ENCODE data around the gene NHEJ1. TPM values are rescaled to one million over a fixed set of nuclear protein-coding genes. Genes with fewer than 3 reads are reported as not detected.

NHEJ1 gene
- polyA plus RNA-seq, 1 experiment: 24.1 TPM

- DNase-seq (ENCODE audit: low read depth): no peak
- H3K27me3 ChIP-seq (ENCODE audit: control insufficient read depth, insufficient read depth, low read length): peaks cover 56% of the 10 kb centered on the region
- H3K4me3 ChIP-seq (ENCODE audit: low read depth, low read length): no peak overlapping the region
- no peaks in the 10 kb centered on the region for H3K36me3 ChIP-seq (ENCODE audit: control insufficient read depth, insufficient read depth, low read length)
- ChIA-PET POLR2A (no interaction called here), CTCF (interaction anchor here (0.7 to 13.7 kb wide), 16 partner anchors 11 to 235 kb away, joined by 3 to 211 read pairs (median 6); partner anchors contain the start of gene NHEJ1)
- no peak for TF ChIP-seq CTCF (IDR thresholded peaks at IDR 0.05; ENCODE audit: insufficient read depth, low read depth, low read length)
These were observed 101.3 kb downstream of the NHEJ1 start for GRCh38 chr2:219059375-219059724.

- Histone ChIP-seq H3K27me3 (ENCODE audit: control insufficient read depth, insufficient read depth, low read length) (peaks cover 56% of the 10 kb centered on the region), H3K4me3 (ENCODE audit: low read depth, low read length) (no peak overlapping the region), H3K36me3 (ENCODE audit: control insufficient read depth, insufficient read depth, low read length) (no peaks in the 10 kb centered on the region)
- POLR2A ChIA-PET: no interaction called here
- CTCF ChIA-PET: interaction anchor here (0.7 to 13.7 kb wide), 28 partner anchors 10 to 239 kb away, joined by 3 to 211 read pairs (median 6); partner anchors contain the start of genes CFAP65 and NHEJ1
- DNase-seq (ENCODE audit: low read depth): no peak
- no peak for TF ChIP-seq CTCF (IDR thresholded peaks at IDR 0.05; ENCODE audit: insufficient read depth, low read depth, low read length)
These were observed 101.9 kb downstream of the NHEJ1 start for GRCh38 chr2:219058541-219059374.

- Histone ChIP-seq H3K27me3 (ENCODE audit: control insufficient read depth, insufficient read depth, low read length) (peaks cover 52% of the 10 kb centered on the region), H3K4me3 (ENCODE audit: low read depth, low read length) (no peak overlapping the region), H3K36me3 (ENCODE audit: control insufficient read depth, insufficient read depth, low read length) (no peaks in the 10 kb centered on the region)
- POLR2A ChIA-PET: no interaction called here
- TF ChIP-seq CTCF (IDR thresholded peaks at IDR 0.05; ENCODE audit: insufficient read depth, low read depth, low read length): peak; percentile 93
- no peak for DNase-seq (ENCODE audit: low read depth)
- CTCF ChIA-PET: interaction anchor here (0.9 to 13.7 kb wide), 28 partner anchors 9 to 240 kb away, joined by 3 to 211 read pairs (median 6); partner anchors contain the start of genes CFAP65 and NHEJ1
These were observed 102.7 kb downstream of the NHEJ1 start for GRCh38 chr2:219057709-219058540.

GRCh38 chr2:219056896-219057708 lies 103.5 kb downstream of the NHEJ1 start:
- no peak overlapping the region for H3K4me3 ChIP-seq (ENCODE audit: low read depth, low read length)
- peaks cover 48% of the 10 kb centered on the region for H3K27me3 ChIP-seq (ENCODE audit: control insufficient read depth, insufficient read depth, low read length)
- no peaks in the 10 kb centered on the region for H3K36me3 ChIP-seq (ENCODE audit: control insufficient read depth, insufficient read depth, low read length)
- POLR2A ChIA-PET: no interaction called here
- no peak for DNase-seq (ENCODE audit: low read depth)
- CTCF ChIA-PET: interaction anchor here (1.1 to 13.7 kb wide), 17 partner anchors 8 to 96 kb away, joined by 3 to 211 read pairs (median 13); partner anchors contain the start of genes CFAP65 and NHEJ1
- TF ChIP-seq CTCF (IDR thresholded peaks at IDR 0.05; ENCODE audit: insufficient read depth, low read depth, low read length): no peak
